Stimulated activated CD4-positive, alpha-beta T cell treated with anti-CD3 and anti-CD28 coated beads, Interleukin-4, amount 100 ng/mL, for 1 hour (primary cell): Measurements from ENCODE around the gene HPCAL1.
"Not testable (repeated sequence)": the region's sequence is repeated elsewhere in the genome, so short reads cannot be mapped to it uniquely, and the experiment has no call there.

ENCODE experiments used
- DNase-seq: peaks from one replicate; pipeline ENCODE4 v3.0.0-alpha.2; 2020

The HPCAL1 gene

GRCh38 chr2:10448576-10449485 lies 146.1 kb downstream of the HPCAL1 start:
- DNase-seq = peak; percentile 94

- DNase-seq = no peak
These were observed 146.8 kb downstream of the HPCAL1 start for GRCh38 chr2:10449486-10449831.

GRCh38 chr2:10449838-10450691 lies 147.4 kb downstream of the HPCAL1 start:
- DNase-seq = no peak

- no peak for DNase-seq
These were observed 149.1 kb downstream of the HPCAL1 start for GRCh38 chr2:10451819-10452218.

- DNase-seq = no peak
These were observed 149.6 kb downstream of the HPCAL1 start for GRCh38 chr2:10452312-10452711.

GRCh38 chr2:10452956-10453904 lies 150.5 kb downstream of the HPCAL1 start:
- DNase-seq = no peak

- DNase-seq = no peak
These were observed 151.2 kb downstream of the HPCAL1 start for GRCh38 chr2:10453905-10454298.

DNA sequence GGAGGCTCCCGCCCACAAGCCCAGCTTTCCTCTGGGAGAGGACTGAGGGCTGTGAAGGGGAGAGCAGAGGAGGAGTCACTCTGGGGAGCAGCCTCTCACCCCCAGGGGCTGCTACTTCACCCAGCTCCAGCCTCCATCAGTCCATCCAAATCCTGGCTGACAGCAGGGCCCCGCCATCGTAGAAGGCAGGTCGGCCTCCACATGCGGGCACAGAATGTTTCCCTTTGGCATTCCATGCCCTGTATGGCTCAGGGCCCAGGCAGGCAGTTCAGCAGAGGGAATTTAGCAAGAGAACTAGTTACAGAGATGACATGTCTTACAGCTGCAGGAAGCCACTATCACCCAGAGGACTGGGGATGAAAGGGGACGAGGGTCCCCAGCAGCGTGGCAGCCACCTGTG lies 151.8 kb downstream of the HPCAL1 start:
- DNase-seq = no peak

DNA sequence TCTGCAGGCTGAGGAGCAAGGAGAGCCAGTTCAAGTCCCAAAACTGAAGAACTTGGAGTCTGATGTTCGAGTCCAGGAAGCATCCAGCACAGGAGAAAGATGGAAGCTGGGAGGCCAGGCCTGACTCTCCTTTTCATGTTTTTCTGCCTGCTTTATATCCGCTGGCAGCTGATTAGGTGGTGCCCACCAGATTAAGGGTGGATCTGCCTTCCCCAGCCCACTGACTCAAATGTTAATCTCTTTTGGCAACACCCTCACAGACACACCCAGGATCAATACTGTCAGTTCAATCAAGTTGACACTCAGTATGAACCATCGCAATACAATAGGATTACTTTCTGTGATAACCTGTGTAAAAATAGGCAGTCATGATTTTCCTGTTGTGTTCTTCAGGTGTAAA lies 154.5 kb downstream of the HPCAL1 start:
- DNase-seq = not testable (repeated sequence)

- no peak for DNase-seq
These were observed 155.3 kb downstream of the HPCAL1 start for GRCh38 chr2:10457846-10458598.

DNA sequence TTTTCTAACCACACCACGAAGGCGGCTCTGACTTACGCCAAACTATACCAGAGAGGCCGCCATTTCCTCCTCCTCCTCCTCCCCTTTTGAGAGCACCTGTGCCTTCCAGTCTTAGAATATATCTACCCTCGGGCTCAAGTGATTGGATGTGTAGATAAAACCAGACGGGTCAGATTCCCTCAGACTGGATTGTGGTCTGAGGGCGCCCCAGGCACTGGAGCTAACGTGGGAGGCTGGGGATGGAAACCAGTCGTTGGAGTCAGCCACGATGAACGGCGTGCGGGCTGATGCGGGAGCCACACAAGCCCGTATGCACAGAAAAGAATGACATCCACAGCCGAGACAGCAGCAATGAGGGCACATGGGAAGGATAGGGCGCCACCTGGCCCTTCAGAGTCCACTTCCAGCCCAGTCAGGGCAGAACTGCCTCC lies 157.7 kb downstream of the HPCAL1 start:
- no peak for DNase-seq

- DNase-seq = no peak
These were observed 159.7 kb downstream of the HPCAL1 start for GRCh38 chr2:10462178-10463083.

GRCh38 chr2:10465910-10466309 lies 163.2 kb downstream of the HPCAL1 start:
- no peak for DNase-seq

DNA sequence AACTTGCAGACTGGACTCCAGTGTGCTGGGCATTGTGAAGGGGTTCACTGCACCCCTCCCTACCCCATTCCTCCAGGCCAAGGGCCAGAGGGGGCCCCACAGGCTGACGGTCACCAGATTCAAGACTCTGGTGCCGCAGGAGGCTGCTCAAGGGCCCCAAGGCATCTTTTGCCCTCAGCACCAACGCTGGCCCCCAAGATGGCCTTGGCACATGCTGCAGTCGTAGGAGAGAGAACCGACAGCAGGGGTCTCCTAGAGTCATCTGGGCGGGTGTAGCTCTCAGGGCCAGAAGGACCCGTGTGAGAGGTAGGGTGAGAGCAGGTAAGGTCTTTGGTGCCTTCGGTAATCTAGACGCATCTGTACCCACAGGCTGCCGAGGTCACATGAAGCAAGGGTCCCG lies 164.1 kb downstream of the HPCAL1 start:
- no peak for DNase-seq

GRCh38 chr2:10467401-10467800 lies 164.7 kb downstream of the HPCAL1 start:
- DNase-seq = no peak

- no peak for DNase-seq
These were observed 166.6 kb downstream of the HPCAL1 start for GRCh38 chr2:10469301-10469700.

DNA sequence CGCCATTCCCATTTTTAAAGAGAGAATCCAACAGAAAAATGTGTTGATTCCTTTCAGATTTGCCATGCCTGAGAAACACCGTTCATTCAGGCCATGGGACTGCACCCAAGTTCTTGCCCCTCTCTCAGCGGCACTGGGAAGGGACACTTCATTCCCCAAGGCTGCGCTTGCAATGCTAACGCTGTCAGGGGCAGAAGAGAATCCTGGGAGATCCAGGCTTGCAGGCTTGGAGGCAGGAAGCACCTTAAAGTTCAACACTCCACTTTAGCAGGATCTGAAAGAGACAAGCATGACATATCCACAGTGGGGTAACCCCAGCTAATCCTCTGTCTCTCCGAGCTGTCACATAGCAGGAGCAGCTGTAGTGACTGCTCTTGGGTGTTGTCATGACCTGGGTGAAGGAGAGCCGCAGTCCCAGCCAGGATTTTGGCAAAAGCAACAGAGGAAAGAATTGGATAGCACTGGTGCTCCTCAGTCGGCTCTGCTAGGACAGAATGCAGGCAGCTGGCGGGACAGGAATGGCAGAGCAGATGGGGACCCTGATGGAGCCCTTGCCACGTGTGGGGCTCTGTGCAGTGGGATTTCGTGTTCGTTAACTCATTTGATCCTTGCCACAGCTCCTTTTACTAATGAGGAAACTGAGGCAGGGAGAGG lies 167.4 kb downstream of the HPCAL1 start:
- no peak for DNase-seq

- DNase-seq = no peak
These were observed 168.4 kb downstream of the HPCAL1 start for GRCh38 chr2:10471046-10471571.

DNA sequence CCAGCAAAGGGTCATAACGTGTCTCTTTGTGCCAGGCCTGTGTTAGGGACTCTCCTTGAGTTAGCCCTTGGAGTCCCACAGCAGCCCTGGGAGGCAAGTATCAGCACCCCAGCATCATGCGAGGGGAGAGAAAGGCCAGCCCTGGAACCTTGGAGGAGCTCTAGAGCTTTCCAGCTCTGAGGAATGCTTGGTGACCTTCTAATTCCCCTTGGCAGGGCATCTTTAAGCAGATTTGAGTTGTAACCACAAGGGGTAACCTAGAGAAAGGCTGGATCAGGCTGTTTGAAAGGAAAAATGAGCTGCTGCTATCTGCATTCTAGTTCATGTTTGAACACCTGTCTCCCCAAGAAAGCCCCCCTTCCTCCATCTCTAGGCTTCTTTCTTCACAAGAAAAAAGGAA lies 169.3 kb downstream of the HPCAL1 start:
- no peak for DNase-seq

GRCh38 chr2:10473121-10473756 lies 170.5 kb downstream of the HPCAL1 start:
- no peak for DNase-seq
